ENCODE measurements around the gene MRPS14.
"Not testable (repeated sequence)": the region's sequence is repeated elsewhere in the genome, so short reads cannot be mapped to it uniquely, and the experiment has no call there.

Gene MRPS14

DNA sequence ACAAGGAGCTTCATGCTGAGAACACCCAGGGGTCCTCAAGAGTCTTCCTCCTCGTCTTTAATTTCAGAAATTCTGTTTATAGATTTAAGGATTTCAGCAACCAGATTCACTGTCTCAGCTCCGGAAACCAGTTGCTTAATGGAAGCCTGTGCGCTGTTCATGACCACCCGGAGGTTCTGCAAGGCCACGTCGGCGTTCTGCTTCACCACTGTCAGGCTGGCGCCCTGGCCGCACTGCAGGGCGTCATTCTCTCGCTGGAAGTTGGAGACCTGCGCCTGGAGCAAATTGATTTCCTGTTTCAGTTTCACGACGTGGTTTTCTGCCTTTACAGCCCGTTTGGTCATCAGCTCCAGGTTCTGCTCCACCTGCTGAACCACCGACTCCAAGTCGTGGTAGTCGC lies 21.4 kb upstream of the MRPS14 start:
- not testable (repeated sequence) for H3K4me3 ChIP-seq (ENCODE audit: low read length); H3K4me1 ChIP-seq (ENCODE audit: control insufficient read depth, insufficient read depth, low read length); H3K9me3 ChIP-seq (ENCODE audit: control insufficient read depth, low read length); H3K9ac ChIP-seq (ENCODE audit: low read length); H3K36me3 ChIP-seq (ENCODE audit: control insufficient read depth, insufficient read depth, low read length); H3K27me3 ChIP-seq (ENCODE audit: control insufficient read depth, insufficient read depth, low read length)

DNA sequence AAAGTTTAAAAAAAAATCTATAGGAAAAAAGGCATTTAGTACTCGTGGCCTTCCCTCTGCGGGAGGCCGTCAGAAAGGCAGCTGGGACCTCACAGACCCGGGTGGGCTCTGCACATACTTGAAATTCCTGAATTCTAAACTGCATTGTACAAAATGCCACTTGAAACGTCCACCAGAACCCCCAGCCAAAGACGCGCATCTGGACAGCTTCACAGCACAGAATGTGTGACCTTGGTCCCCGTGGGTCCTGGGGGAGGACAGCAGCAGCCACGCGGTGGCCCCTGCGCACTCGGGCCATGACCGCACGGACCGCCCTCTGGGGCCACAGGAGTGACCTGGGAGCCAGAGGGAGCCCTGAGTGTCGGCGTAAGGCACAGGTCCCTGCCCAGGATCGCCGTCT lies 20.6 kb upstream of the MRPS14 start:
- Histone ChIP-seq H3K9me3 (ENCODE audit: control insufficient read depth, low read length) (no peaks in the 10 kb centered on the region), H3K9ac (ENCODE audit: low read length) (no peak overlapping the region)

GRCh38 chr1:175042650-175043049 lies 19.4 kb upstream of the MRPS14 start:
- no peaks in the 10 kb centered on the region for H3K9me3 ChIP-seq (ENCODE audit: control insufficient read depth, low read length)
- H3K9ac ChIP-seq (ENCODE audit: low read length), result no peak overlapping the region
- H3K27me3 ChIP-seq (ENCODE audit: control insufficient read depth, insufficient read depth, low read length), result no peaks in the 10 kb centered on the region
- H3K4me1 ChIP-seq (ENCODE audit: control insufficient read depth, insufficient read depth, low read length), result no peaks in the 10 kb centered on the region
- no peak overlapping the region for H3K4me3 ChIP-seq (ENCODE audit: low read length)
- H3K36me3 ChIP-seq (ENCODE audit: control insufficient read depth, insufficient read depth, low read length), result no peaks in the 10 kb centered on the region

More for the DNA sequence above, 20.6 kb upstream of the MRPS14 start:
- H3K4me3 ChIP-seq (ENCODE audit: low read length), result no peak overlapping the region
- H3K4me1 ChIP-seq (ENCODE audit: control insufficient read depth, insufficient read depth, low read length), result no peaks in the 10 kb centered on the region
- H3K27me3 ChIP-seq (ENCODE audit: control insufficient read depth, insufficient read depth, low read length), result no peaks in the 10 kb centered on the region
- H3K36me3 ChIP-seq (ENCODE audit: control insufficient read depth, insufficient read depth, low read length), result no peaks in the 10 kb centered on the region

DNA sequence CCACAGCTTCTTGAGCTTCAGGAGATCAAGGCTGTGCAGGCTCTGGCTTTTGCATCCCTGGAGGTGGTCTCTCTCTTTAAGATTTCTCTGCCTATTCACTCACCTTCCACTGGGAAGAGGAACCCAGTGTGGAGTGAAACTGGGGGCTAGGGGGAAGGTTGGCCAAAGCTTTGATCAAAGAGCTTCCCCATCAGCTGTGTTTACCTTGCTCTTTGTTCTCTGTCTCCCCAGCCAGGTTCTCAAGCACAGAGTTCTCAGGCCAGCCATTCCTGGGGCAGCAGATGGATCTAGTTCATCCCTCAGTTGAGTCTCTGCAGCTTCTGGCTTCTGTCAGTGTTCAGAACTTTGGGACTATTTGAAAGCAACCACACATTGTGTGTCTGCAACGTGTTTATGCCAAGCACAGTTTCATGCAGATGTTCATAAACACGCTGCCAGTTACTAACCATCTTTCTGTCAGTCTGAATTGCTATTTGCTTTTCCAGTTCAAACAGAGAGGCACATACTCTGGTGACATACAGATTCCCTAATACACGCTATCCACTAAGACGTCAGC lies 17.2 kb upstream of the MRPS14 start:
- H3K27me3 ChIP-seq (ENCODE audit: control insufficient read depth, insufficient read depth, low read length), result no peaks in the 10 kb centered on the region
- H3K36me3 ChIP-seq (ENCODE audit: control insufficient read depth, insufficient read depth, low read length), result no peaks in the 10 kb centered on the region
- H3K4me1 ChIP-seq (ENCODE audit: control insufficient read depth, insufficient read depth, low read length), result no peaks in the 10 kb centered on the region
- no peak overlapping the region for H3K9ac ChIP-seq (ENCODE audit: low read length)
- no peak overlapping the region for H3K4me3 ChIP-seq (ENCODE audit: low read length)
- no peaks in the 10 kb centered on the region for H3K9me3 ChIP-seq (ENCODE audit: control insufficient read depth, low read length)

DNA sequence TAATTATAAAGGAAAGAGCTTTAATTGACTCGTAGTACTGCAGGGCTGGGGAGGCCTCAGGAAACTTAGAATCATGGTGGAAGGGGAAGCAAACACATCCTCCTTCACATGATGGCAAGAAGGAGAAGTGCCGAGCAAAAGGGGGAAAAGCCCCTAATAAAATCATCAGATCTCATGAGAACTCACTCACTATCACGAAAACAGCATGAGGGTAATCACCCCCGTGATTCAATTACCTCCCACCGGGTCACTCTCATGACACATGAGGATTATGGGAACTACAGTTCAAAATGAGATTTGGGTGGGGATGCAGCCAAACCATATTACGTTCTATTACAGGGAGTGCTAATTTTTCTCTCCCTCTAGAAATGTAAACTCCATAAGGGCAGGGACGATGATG lies 14.2 kb upstream of the MRPS14 start:
- H3K36me3 ChIP-seq (ENCODE audit: control insufficient read depth, insufficient read depth, low read length), result no peaks in the 10 kb centered on the region
- no peaks in the 10 kb centered on the region for H3K9me3 ChIP-seq (ENCODE audit: control insufficient read depth, low read length)
- H3K4me1 ChIP-seq (ENCODE audit: control insufficient read depth, insufficient read depth, low read length), result no peaks in the 10 kb centered on the region
- no peaks in the 10 kb centered on the region for H3K27me3 ChIP-seq (ENCODE audit: control insufficient read depth, insufficient read depth, low read length)
- no peak overlapping the region for H3K4me3 ChIP-seq (ENCODE audit: low read length)
- H3K9ac ChIP-seq (ENCODE audit: low read length), result no peak overlapping the region

DNA sequence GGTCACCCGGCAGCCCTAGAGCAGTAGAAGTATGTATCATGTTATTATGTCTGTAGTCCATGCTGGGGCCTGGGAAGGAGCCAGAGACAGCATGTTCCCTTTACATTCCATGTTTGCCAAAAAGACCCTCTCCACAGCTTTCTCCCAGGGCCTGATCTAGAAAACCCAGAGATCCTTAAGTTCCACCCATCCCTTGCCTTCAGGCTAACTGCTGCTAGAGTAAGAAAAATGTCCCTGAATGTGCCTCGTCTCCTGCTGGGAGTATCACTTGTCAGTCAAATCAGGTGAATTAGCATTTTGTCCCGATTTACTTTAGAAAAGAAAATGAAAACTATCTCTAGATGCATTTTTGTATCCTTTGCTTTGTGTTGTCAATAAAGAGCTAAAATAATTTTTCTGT lies 13.3 kb upstream of the MRPS14 start:
- no peaks in the 10 kb centered on the region for H3K36me3 ChIP-seq (ENCODE audit: control insufficient read depth, insufficient read depth, low read length)
- no peaks in the 10 kb centered on the region for H3K27me3 ChIP-seq (ENCODE audit: control insufficient read depth, insufficient read depth, low read length)
- H3K4me1 ChIP-seq (ENCODE audit: control insufficient read depth, insufficient read depth, low read length), result no peaks in the 10 kb centered on the region
- no peak overlapping the region for H3K9ac ChIP-seq (ENCODE audit: low read length)
- no peaks in the 10 kb centered on the region for H3K9me3 ChIP-seq (ENCODE audit: control insufficient read depth, low read length)
- H3K4me3 ChIP-seq (ENCODE audit: low read length), result no peak overlapping the region

DNA sequence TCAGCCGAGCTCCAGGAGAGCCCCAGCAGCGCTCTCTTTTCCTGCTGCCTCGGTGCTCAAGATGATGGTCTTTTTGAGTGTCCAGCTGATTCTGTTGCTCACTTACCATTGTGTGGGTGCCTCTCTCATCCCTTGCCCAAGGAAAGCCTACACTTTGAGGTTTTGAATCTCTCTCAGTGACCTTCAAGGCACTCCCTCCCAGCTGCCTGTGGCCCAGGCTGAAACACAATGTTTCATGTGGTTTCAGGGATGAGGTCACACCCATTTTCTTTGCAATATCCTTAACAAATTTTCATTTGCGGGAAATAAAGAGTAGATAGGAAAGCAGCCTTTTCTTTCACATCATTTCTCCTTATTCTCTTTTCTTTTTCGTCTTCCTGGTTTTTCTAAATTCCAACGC lies 12.6 kb upstream of the MRPS14 start:
- no peak overlapping the region for H3K4me3 ChIP-seq (ENCODE audit: low read length)
- no peaks in the 10 kb centered on the region for H3K9me3 ChIP-seq (ENCODE audit: control insufficient read depth, low read length)
- no peaks in the 10 kb centered on the region for H3K27me3 ChIP-seq (ENCODE audit: control insufficient read depth, insufficient read depth, low read length)
- no peaks in the 10 kb centered on the region for H3K36me3 ChIP-seq (ENCODE audit: control insufficient read depth, insufficient read depth, low read length)
- no peak overlapping the region for H3K9ac ChIP-seq (ENCODE audit: low read length)
- H3K4me1 ChIP-seq (ENCODE audit: control insufficient read depth, insufficient read depth, low read length), result no peaks in the 10 kb centered on the region

DNA sequence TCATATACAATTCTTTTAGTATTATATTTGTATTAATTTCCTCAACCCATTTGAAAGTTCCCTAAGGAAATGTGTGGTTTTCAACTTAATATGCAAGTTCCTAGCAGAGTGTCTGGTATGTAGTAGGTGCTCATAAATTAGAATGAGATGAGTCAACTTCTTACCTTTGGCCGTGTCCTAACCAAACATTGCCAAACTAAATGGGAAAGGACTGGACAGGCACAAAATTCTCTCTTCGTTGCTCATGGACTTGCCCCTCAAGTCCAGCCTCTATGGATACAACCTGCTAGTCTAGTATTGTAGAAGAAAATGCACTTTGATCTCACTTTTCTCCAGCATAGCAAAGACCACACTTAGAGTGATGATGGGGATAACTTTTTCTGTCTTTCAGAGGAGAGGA lies 11.6 kb upstream of the MRPS14 start:
- no peaks in the 10 kb centered on the region for H3K9me3 ChIP-seq (ENCODE audit: control insufficient read depth, low read length)

DNA sequence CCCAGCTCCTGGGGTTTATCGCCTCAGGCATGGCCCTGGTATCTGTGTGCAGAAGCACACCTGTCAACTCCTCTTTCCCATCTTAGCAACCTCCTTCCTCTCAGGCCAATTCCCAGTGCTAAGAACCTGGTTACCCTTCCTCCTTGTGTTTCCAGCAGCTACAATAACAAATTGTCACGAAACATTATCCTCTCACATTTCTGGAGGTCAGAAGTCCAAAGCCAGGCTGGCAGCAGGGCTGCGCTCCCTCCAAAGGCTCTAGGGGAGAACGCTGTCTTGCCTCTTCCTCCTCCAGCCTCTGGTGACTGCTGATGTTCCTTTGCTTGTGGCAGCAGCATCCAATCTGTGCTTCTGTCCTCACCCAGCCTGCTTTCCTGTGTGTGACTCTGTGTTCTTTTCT lies 10.7 kb upstream of the MRPS14 start:
- Histone ChIP-seq H3K9ac (ENCODE audit: low read length) (no peak overlapping the region), H3K36me3 (ENCODE audit: control insufficient read depth, insufficient read depth, low read length) (no peaks in the 10 kb centered on the region), H3K4me1 (ENCODE audit: control insufficient read depth, insufficient read depth, low read length) (peaks cover 7% of the 10 kb centered on the region), H3K27me3 (ENCODE audit: control insufficient read depth, insufficient read depth, low read length) (no peaks in the 10 kb centered on the region), H3K9me3 (ENCODE audit: control insufficient read depth, low read length) (no peaks in the 10 kb centered on the region), H3K4me3 (ENCODE audit: low read length) (no peak overlapping the region)

More for the DNA sequence above, 11.6 kb upstream of the MRPS14 start:
- Histone ChIP-seq H3K27me3 (ENCODE audit: control insufficient read depth, insufficient read depth, low read length) (no peaks in the 10 kb centered on the region), H3K9ac (ENCODE audit: low read length) (no peak overlapping the region), H3K4me3 (ENCODE audit: low read length) (no peak overlapping the region), H3K36me3 (ENCODE audit: control insufficient read depth, insufficient read depth, low read length) (no peaks in the 10 kb centered on the region), H3K4me1 (ENCODE audit: control insufficient read depth, insufficient read depth, low read length) (no peaks in the 10 kb centered on the region)

DNA sequence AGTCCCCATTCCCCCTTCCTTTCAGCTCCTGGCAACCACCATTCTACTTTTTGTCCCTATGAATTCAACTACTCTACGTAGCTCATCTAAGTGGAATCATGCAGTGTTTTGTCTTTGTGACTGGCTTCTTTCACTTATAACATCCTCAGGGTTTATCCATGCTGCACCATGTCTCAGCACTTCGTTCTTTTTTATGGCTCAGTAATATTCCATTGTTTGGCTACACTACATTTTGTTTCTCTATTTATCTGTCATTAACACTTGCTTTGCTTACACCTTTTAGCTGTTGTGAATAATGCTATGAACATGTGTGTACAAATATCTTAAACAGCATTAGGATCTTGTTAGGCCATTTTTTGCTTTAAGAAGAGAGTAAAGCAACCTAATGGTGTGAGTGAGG lies 1.5 kb upstream of the MRPS14 start:
- no peak overlapping the region for H3K9ac ChIP-seq (ENCODE audit: low read length)
- no peaks in the 10 kb centered on the region for H3K27me3 ChIP-seq (ENCODE audit: control insufficient read depth, insufficient read depth, low read length)
- no peak overlapping the region for H3K4me3 ChIP-seq (ENCODE audit: low read length)
- H3K36me3 ChIP-seq (ENCODE audit: control insufficient read depth, insufficient read depth, low read length), result no peaks in the 10 kb centered on the region
- H3K9me3 ChIP-seq (ENCODE audit: control insufficient read depth, low read length), result no peaks in the 10 kb centered on the region
- peaks cover 13% of the 10 kb centered on the region for H3K4me1 ChIP-seq (ENCODE audit: control insufficient read depth, insufficient read depth, low read length)

DNA sequence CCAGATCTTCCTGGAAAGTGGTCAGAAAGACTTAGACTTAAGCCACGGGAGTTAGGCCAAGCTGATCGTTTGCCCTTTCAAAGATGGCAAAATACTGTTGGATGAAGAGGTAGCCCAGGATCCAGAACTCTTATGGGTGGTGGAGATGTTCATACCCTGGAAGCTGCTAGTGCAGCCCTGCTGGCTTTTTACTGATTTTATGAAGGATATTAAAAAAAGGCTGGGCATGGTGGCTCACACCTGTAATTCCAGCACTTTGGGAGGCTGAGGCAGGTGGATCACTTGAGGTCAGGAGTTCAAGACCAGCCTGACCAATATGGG lies 657 bp upstream of the MRPS14 start:
- not testable (repeated sequence) for H3K9me3 ChIP-seq (ENCODE audit: control insufficient read depth, low read length)
- peak overlapping the region; percentile 81 for H3K4me3 ChIP-seq (ENCODE audit: low read length)

GRCh38 chr1:175019524-175019923 lies 3.7 kb downstream of the MRPS14 start:
- Histone ChIP-seq H3K9me3 (ENCODE audit: control insufficient read depth, low read length) (no peaks in the 10 kb centered on the region), H3K27me3 (ENCODE audit: control insufficient read depth, insufficient read depth, low read length) (no peaks in the 10 kb centered on the region), H3K36me3 (ENCODE audit: control insufficient read depth, insufficient read depth, low read length) (no peaks in the 10 kb centered on the region), H3K4me3 (ENCODE audit: low read length) (no peak overlapping the region), H3K9ac (ENCODE audit: low read length) (no peak overlapping the region), H3K4me1 (ENCODE audit: control insufficient read depth, insufficient read depth, low read length) (peaks cover 4% of the 10 kb centered on the region)

More for the DNA sequence above, 657 bp upstream of the MRPS14 start:
- not testable (repeated sequence) for H3K36me3 ChIP-seq (ENCODE audit: control insufficient read depth, insufficient read depth, low read length); H3K27me3 ChIP-seq (ENCODE audit: control insufficient read depth, insufficient read depth, low read length); H3K4me1 ChIP-seq (ENCODE audit: control insufficient read depth, insufficient read depth, low read length)
- peak overlapping the region; percentile 88 for H3K9ac ChIP-seq (ENCODE audit: low read length)

- no peaks in the 10 kb centered on the region for H3K9me3 ChIP-seq (ENCODE audit: control insufficient read depth, low read length)
- no peak overlapping the region for H3K4me3 ChIP-seq (ENCODE audit: low read length)
- no peaks in the 10 kb centered on the region for H3K4me1 ChIP-seq (ENCODE audit: control insufficient read depth, insufficient read depth, low read length)
- no peak overlapping the region for H3K9ac ChIP-seq (ENCODE audit: low read length)
- H3K36me3 ChIP-seq (ENCODE audit: control insufficient read depth, insufficient read depth, low read length), result no peaks in the 10 kb centered on the region
- H3K27me3 ChIP-seq (ENCODE audit: control insufficient read depth, insufficient read depth, low read length), result no peaks in the 10 kb centered on the region
These were observed 8.0 kb downstream of the MRPS14 start for GRCh38 chr1:175015243-175015642.

All from mucosa of stomach (tissue), 1 donor.